ENCODE results near the gene CD44.

DNA sequence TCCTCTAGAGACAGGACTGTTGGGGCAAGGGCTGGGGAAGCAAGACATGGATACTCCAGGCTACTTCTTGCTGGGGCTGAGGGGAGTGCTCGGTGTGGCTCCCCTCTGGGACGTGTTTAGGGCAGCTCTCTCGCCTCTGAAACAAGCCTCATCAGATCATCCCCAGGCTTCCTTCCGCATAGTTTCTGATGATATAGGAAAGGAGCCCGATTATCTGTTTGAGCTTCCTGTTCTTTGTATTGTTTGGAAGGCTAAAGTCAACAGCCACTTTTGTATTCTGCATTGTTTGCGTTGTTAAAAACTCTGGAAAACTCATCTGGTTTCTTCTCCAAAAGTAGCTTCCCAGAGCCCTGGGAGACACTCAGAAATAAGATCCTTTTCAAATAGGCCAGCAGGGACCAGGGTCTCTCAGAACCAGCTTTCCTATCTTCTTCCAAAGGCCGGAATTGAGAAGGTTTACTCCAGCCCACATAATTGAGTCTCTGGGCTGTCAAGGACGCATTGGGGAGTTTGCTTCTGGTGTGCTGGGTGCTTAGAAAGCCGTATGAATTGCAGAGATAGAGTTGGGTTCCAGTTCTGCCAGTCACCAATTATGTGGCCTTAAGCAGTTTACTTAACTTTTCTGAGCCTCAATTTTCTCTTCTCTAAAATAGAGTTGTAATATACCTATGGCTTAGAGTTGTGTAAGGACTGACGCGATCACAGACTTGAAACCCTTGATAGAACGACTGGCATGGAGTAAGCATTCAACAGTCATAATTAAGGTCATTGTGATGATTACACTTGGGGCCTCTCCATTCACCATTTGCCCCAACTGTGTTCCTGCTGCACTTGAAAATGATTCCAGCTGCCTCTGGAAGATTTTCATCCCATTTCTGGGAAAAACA lies 19.1 kb downstream of the CD44 start:
- no peak for TF ChIP-seq POLR2A (IDR thresholded peaks at IDR 0.05)
- TF ChIP-seq, protein P1, sequence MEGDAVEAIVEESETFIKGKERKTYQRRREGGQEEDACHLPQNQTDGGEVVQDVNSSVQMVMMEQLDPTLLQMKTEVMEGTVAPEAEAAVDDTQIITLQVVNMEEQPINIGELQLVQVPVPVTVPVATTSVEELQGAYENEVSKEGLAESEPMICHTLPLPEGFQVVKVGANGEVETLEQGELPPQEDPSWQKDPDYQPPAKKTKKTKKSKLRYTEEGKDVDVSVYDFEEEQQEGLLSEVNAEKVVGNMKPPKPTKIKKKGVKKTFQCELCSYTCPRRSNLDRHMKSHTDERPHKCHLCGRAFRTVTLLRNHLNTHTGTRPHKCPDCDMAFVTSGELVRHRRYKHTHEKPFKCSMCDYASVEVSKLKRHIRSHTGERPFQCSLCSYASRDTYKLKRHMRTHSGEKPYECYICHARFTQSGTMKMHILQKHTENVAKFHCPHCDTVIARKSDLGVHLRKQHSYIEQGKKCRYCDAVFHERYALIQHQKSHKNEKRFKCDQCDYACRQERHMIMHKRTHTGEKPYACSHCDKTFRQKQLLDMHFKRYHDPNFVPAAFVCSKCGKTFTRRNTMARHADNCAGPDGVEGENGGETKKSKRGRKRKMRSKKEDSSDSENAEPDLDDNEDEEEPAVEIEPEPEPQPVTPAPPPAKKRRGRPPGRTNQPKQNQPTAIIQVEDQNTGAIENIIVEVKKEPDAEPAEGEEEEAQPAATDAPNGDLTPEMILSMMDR (IDR thresholded peaks at IDR 0.05): no peak

All from ovary (tissue), 3 donors.